HL-60 (cell line): ENCODE data around the gene PNISR.
A peak's percentile ranks its signal among the peaks of the same experiment; 100 is the strongest.
"Not testable (repeated sequence)": the region's sequence is repeated elsewhere in the genome, so short reads cannot be mapped to it uniquely, and the experiment has no call there.

Source experiments
- DNase-seq, 2 experiments: peaks; one replicate each; pipeline ENCODE4 v3.0.0-alpha.2; 2010 to 2020; ENCODE audit warnings: low read depth in 1 of 2, low spot score in 1 of 2
- H3K27ac ChIP-seq: fragments of 250-450 bp; sonication (Bioruptor Pico); replicated peaks from 2 replicates; pipeline ENCODE4 v1.5.1; 2020; ENCODE audit warnings: mild to moderate bottlenecking, moderate library complexity
- H3K27me3 ChIP-seq: fragments of 250-450 bp; sonication (Bioruptor Pico); 2 replicates; pipeline ENCODE4 v1.5.1; 2021; ENCODE audit warnings: mild to moderate bottlenecking, moderate library complexity; ENCODE audit not compliant: insufficient read depth, poor library complexity, severe bottlenecking
- H3K4me3 ChIP-seq: replicated peaks from 2 replicates; pipeline ENCODE4 v1.5.1; 2011; ENCODE audit warnings: mild to moderate bottlenecking, control low read depth, low read length; ENCODE audit not compliant: insufficient read depth
- GABPA ChIP-seq: IDR thresholded peaks from 2 replicates; pipeline ENCODE4 v1.6.1; 2012; ENCODE audit warnings: low read depth
- POLR2AphosphoS5 ChIP-seq: IDR thresholded peaks from 2 replicates; pipeline ENCODE4 v1.6.1; 2012; ENCODE audit warnings: low read depth
- SPI1 ChIP-seq: IDR thresholded peaks from 2 replicates; pipeline ENCODE4 v1.6.1; 2012; ENCODE audit warnings: low read depth, mild to moderate bottlenecking, borderline replicate concordance
- TF ChIP-seq, protein P1 (sequence below): IDR thresholded peaks from one replicate; pipeline ENCODE4 v1.5.1; 2011; ENCODE audit warnings: low read length, control low read depth, inconsistent platforms; ENCODE audit not compliant: insufficient read depth
- TF ChIP-seq, protein P2 (sequence below): IDR thresholded peaks from 2 replicates; pipeline ENCODE4 v1.6.1; 2012; ENCODE audit warnings: low read depth; ENCODE audit not compliant: insufficient replicate concordance

PNISR gene

DNA sequence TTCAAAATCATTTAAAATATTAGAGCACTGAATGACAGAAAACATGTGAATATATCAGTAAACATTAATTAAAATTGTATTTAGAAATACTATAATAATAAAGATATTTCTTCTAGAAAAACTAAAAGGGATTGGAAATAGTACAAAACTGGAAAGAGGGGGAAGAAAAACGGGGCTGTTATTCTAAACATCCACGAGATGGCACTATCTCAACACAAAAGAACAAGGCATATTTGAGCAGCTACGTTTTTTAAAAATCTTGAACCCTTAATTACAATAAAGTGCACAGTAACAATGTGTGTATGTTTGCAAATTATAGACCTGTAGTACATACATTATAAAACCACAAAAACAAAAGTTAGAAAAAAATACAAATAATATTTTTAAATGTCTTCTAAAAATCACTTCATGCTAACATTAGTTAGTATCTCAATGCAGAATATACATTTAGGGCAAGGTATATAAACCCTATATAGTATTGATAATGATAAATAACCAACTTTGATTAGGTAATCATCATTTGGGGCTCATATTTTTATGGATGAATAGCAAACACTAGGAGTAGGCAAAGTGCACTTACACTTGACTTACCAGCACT is 42.5 kb upstream of the PNISR start:
- TF ChIP-seq, protein P1, sequence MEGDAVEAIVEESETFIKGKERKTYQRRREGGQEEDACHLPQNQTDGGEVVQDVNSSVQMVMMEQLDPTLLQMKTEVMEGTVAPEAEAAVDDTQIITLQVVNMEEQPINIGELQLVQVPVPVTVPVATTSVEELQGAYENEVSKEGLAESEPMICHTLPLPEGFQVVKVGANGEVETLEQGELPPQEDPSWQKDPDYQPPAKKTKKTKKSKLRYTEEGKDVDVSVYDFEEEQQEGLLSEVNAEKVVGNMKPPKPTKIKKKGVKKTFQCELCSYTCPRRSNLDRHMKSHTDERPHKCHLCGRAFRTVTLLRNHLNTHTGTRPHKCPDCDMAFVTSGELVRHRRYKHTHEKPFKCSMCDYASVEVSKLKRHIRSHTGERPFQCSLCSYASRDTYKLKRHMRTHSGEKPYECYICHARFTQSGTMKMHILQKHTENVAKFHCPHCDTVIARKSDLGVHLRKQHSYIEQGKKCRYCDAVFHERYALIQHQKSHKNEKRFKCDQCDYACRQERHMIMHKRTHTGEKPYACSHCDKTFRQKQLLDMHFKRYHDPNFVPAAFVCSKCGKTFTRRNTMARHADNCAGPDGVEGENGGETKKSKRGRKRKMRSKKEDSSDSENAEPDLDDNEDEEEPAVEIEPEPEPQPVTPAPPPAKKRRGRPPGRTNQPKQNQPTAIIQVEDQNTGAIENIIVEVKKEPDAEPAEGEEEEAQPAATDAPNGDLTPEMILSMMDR = peak; percentile 30
- TF ChIP-seq, protein P2, sequence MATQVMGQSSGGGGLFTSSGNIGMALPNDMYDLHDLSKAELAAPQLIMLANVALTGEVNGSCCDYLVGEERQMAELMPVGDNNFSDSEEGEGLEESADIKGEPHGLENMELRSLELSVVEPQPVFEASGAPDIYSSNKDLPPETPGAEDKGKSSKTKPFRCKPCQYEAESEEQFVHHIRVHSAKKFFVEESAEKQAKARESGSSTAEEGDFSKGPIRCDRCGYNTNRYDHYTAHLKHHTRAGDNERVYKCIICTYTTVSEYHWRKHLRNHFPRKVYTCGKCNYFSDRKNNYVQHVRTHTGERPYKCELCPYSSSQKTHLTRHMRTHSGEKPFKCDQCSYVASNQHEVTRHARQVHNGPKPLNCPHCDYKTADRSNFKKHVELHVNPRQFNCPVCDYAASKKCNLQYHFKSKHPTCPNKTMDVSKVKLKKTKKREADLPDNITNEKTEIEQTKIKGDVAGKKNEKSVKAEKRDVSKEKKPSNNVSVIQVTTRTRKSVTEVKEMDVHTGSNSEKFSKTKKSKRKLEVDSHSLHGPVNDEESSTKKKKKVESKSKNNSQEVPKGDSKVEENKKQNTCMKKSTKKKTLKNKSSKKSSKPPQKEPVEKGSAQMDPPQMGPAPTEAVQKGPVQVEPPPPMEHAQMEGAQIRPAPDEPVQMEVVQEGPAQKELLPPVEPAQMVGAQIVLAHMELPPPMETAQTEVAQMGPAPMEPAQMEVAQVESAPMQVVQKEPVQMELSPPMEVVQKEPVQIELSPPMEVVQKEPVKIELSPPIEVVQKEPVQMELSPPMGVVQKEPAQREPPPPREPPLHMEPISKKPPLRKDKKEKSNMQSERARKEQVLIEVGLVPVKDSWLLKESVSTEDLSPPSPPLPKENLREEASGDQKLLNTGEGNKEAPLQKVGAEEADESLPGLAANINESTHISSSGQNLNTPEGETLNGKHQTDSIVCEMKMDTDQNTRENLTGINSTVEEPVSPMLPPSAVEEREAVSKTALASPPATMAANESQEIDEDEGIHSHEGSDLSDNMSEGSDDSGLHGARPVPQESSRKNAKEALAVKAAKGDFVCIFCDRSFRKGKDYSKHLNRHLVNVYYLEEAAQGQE = no peak
- DNase-seq = no peak

DNA sequence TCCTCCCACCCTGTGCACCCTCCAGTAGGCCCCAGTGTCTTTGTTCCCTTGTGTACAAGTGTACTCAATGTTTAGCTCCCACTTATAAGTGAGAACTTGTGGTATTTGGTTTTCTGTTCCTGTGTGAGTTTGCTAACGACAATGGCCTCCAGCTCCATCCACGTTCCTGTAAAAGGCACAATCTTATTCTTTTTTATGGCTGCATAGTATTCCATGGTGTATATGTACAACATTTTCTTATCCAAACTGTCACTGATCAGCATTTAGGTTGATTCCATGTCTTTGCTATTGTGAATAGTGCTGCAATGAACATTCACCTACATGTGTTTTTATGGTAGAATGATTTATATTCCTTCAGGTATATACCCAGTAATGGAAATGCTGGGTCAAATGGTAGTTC is 34.0 kb upstream of the PNISR start:
- DNase-seq, H3K27ac ChIP-seq, H3K4me3 ChIP-seq, H3K27me3 ChIP-seq: not testable (repeated sequence)

More for the DNA sequence above, 42.5 kb upstream of the PNISR start:
- no peak overlapping the region for H3K27ac ChIP-seq
- H3K27me3 ChIP-seq = no peaks in the 10 kb centered on the region
- H3K4me3 ChIP-seq = no peak overlapping the region

DNA sequence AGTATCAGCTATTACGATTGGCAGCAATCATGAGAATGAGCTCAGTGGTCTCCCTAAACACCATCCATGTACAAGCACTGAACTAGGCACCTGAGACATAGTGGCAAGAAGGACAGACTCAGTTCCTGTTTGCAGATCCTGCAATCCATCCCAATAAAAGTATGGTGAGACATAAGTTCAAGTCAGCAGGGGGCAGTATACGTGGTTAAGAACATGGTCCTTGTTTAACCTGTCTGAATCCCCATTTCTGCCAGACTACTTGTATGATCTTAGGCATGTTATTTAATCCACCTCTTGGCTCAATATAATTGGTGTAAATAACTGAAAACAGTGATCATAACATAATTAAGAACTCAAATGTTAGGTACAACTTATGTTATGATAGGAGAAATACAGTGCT is 33.2 kb upstream of the PNISR start:
- H3K4me3 ChIP-seq = no peak overlapping the region
- H3K27ac ChIP-seq = no peak overlapping the region
- peak; percentile 16 to 25 for DNase-seq
- no peaks in the 10 kb centered on the region for H3K27me3 ChIP-seq
- TF ChIP-seq, protein P1 = no peak
- TF ChIP-seq GABPA (no peak), POLR2AphosphoS5 (no peak), SPI1 (no peak)
- TF ChIP-seq, protein P2 = no peak

DNA sequence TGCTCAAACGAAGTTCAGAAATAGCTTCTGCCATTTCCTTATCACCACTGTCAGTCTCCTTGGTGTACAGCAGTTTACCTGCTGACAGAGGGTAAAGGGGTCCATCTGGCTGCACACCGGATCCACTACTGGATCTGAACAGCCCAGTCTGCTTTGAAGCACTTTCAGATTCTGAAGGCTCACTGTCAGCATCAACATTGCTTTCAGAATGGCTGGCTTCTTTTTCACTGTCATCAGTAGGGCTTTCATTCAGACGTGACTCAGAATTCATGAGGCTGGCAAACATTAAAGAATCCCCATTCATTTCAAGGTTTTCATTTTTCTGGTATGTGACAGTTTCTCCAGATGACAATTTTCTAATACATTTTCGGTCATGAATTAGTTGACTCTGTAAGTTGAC is 21.0 kb upstream of the PNISR start:
- DNase-seq = no peak
- Histone ChIP-seq H3K4me3 (no peak overlapping the region), H3K27me3 (no peaks in the 10 kb centered on the region), H3K27ac (no peak overlapping the region)
- TF ChIP-seq SPI1 (no peak), POLR2AphosphoS5 (no peak), GABPA (no peak)
- TF ChIP-seq, protein P1 = no peak
- TF ChIP-seq, protein P2 = no peak
